NCI-H748 (cell line): ENCODE results near the gene SLC16A14.

ENCODE experiments used
- DNase-seq: peaks from one replicate; lab custom pipeline; 2025; ENCODE audit not compliant: unreplicated experiment; lab: John Stamatoyannopoulos, UW

SLC16A14 gene

DNA sequence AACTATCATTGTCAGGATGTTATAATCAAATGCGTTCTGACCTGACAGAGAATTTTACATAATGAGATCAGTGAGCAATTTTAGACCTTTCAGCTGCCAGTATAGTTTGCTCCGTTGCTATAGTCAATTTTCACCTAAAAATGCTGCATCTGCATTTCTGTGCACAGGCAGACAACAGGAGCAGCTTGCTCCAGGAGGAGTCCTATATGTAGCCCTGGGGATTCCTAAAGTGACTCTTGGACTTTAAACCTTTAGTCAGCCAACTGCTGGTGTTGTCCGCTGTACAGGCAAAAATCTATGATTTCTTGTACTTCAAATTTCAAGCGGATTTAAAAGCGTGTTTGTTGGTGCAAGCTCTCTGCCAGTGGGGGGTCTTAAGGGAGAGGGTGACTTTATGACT lies 25.7 kb downstream of the SLC16A14 start:
- DNase-seq = no peak

- no peak for DNase-seq
These were observed 26.5 kb downstream of the SLC16A14 start for GRCh38 chr2:230042195-230042594.

GRCh38 chr2:230023313-230023712 lies 45.4 kb downstream of the SLC16A14 start:
- no peak for DNase-seq

DNA sequence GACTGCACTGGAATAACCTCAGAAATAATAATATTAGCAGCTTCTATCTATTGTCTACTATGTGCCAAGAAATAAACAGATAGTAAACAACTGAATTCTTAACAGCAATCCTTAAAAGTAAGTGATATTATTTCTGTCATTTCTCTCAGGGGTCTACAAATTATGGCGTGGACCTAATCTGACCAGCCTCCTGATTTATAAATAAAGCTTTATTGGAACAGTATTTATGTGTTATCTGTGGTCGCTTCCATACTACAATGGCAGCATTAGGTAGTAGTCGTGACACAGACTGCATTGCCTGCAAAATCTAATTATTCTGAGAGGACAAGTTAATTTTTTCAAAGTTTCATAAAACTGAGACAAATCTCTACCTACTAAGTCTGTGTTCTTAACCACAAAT lies 49.0 kb downstream of the SLC16A14 start:
- DNase-seq = no peak

- no peak for DNase-seq
These were observed 50.6 kb downstream of the SLC16A14 start for GRCh38 chr2:230018153-230018552.

DNA sequence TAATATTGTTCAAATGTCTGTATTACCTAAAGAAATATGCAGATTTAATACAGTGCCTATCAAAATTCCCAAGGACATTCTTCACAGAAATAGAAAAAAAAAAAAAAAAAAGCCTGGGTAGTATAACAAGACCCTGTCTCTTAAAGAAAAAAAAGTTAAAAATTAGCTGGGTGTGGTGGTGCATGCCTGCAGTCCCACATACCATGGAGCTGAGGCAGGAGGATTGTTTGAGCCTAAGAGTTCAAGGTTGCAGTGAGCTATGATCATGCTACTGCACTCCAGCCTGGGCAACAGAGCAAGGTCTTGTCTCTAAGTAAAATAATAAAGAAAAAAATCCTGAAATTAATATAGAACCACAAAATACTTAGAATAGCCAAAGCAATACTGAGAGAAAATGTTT lies 51.9 kb downstream of the SLC16A14 start:
- DNase-seq = no peak

GRCh38 chr2:230012267-230012884 lies 56.3 kb downstream of the SLC16A14 start:
- DNase-seq = no peak

DNA sequence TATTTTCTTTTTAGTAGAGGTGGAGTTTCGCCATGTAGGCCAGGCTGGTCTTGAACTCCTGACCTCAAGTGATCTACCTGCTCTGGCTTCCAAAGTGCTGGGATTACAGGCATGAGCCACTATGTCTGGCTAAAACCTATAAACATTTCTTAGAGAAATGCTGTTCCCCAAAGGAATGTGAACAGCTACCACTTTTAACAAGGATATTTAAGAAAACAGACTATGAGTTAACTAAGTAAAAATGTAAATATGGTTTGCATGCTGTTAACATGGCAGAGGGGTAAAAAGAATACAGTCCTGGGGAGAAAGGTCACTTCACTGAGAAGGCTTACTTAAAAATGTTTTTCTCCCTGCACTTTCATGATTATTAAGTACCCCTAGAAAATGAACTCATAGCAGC lies 57.1 kb downstream of the SLC16A14 start:
- DNase-seq = no peak

DNA sequence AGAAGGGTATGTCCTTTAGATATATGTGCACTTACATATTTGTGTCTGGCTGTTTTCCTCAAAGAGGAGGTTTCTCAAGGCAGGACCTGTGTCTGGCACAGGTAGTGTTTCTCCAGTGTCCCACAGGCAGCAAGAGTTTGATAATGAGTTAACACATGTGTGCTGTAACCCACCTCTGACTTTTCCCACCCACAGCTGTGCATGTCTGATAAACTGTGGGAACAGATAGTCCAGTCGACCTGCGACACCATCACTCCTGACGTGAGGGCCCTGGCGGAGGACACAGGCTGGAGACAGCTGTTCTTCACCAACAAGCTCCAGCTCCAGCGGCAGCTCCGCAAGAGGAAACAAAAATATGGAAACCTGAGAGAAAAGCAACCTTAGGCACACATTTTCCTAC lies 58.2 kb downstream of the SLC16A14 start:
- no peak for DNase-seq

GRCh38 chr2:230008708-230009066 lies 60.0 kb downstream of the SLC16A14 start:
- no peak for DNase-seq

- DNase-seq = peak; percentile 66
These were observed 60.6 kb downstream of the SLC16A14 start for GRCh38 chr2:230007931-230008707.

- no peak for DNase-seq
These were observed 68.4 kb downstream of the SLC16A14 start for GRCh38 chr2:230000118-230000841.

GRCh38 chr2:229997565-229997964 lies 71.2 kb downstream of the SLC16A14 start:
- no peak for DNase-seq

DNA sequence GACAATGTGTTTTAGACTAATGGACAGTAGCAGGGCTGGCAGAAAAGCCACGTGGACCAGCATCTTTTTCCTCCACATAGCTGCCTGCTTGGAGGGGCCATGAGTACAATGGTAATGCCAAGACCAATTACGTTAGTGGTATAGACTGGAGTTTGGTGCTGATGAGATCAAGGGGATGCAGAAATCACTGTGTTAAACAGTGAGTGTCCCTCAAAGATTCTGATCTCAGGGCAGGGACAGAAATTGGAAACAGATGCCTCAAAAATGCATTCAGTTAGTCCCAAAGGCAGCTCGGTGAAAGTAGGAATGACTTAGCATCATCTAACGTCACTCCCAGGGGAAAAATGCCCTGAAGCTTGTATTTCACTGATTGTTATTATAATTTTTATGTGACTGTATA lies 72.4 kb downstream of the SLC16A14 start:
- DNase-seq = no peak

GRCh38 chr2:229993236-229993635 lies 75.5 kb downstream of the SLC16A14 start:
- no peak for DNase-seq
